DOHH2 (cell line): ENCODE measurements around the gene DMBT1.

ENCODE experiments used
- CTCF ChIP-seq: fragments of 200-600 bp; sonication (generic); IDR thresholded peaks from one replicate; pipeline ENCODE4 v1.5.1; 2014; ENCODE audit warnings: antibody characterized with exemption, mild to moderate bottlenecking, low read depth, low read length; ENCODE audit not compliant: poor library complexity, severe bottlenecking
- EZH2phosphoT487 ChIP-seq: fragments of 200-600 bp; sonication (generic); IDR thresholded peaks from 2 replicates; pipeline ENCODE4 v1.6.1; 2017; ENCODE audit warnings: borderline replicate concordance, mild to moderate bottlenecking, antibody characterized with exemption, low read length, moderate library complexity, mixed read lengths

GRCh38 chr10:122671355-122671754 lies 110.8 kb downstream of the DMBT1 start:
- TF ChIP-seq EZH2phosphoT487 (no peak), CTCF (no peak)
